ENCODE results near the gene ZNF227.
"Not testable (repeated sequence)": the region's sequence is repeated elsewhere in the genome, so short reads cannot be mapped to it uniquely, and the experiment has no call there.

Gene ZNF227

DNA sequence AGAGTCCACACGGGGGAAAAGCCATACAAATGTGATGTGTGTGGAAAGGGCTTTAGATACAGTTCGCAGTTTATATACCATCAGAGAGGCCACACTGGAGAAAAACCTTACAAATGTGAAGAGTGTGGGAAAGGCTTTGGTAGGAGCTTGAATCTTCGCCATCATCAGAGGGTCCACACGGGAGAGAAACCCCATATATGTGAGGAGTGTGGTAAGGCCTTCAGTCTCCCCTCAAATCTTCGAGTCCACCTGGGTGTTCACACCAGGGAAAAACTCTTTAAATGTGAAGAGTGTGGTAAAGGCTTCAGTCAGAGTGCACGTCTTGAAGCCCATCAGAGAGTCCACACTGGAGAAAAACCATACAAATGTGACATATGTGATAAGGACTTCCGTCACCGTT is 24.1 kb downstream of the ZNF227 start:
- no peak for DNase-seq

DNA sequence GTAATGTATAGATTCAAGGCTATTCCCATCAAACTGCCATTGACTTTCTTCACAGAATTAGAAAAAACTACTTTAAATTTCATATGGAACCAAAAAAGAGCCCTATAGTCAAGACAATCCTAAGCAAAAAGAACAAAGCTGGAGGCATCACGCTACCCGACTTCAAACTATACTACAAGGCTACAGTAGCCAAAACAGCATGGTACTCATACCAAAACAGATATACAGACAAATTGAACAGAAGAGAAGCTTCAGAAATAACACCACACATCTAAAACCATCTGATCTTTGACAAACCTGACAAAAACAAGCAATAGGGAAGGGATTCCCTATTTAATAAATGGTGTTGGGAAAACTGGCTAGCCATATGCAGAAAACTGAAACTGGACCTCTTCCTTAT is 40.0 kb downstream of the ZNF227 start:
- DNase-seq, result not testable (repeated sequence)

DNA sequence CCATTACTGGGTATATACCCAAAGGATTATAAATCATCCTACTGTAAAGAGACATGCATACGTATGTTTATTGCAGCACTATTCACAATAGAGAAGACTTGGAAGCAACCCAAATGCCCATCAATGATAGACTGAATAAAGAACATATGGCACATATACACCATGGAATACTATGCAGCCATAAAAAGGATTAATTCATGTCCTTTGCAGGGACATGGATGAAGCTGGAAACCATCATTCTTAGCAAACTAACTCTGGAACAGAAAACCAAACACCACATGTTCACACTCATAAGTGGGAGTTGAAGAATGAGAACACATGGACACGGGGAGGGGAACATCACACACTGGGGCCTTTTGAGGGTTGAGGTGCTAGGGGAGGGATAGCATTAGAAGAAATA is 41.1 kb downstream of the ZNF227 start:
- DNase-seq, result not testable (repeated sequence)

DNA sequence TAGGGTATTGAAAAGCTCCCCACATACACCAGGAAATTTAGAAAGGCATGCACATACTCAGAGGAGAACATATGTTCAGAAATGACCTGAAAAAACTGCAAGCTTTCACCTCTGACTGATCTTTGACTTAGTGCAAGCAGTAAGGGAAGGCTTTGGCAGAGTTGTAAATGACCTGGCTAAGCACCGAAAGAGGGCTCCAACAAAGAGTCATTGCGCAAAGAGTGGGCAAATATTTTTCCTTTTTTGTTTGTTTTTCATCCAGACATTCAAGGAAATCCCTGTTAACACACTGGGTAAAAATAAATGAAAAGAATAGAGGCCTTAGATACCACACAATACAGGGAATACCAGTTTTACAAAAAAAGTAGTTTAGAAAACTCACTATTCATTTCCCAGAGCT is 42.2 kb downstream of the ZNF227 start:
- no peak for DNase-seq

DNA sequence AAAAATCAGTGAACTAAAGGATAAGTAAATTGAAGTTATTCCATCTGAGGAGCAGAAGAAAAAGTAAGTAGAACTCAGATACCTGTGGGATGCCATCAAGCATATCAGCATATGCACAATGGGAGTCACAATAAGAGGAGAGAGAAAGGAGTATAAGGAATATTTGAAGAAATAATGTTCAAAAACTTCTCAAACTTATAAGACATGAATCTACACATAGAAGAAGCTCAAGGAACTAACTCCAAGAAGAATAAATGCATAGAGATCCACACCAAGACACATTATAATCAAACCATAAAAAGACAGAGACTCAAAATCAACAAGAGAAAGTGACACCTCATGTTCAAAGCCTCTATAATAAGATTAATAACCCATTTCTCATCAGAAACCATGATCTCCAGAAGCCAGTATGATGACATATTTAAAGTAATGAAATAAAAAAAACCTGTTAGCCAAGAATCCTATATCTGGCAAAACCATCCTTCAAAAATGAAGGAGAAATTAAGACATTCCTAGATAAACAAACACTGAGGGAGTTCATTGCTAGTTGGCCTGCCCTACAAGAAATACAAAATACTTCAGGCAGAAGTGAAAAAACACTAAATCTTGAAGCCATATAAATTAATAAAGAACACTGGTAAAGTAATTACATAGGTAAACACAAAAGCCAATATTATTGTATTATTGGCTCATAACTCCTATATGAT is 43.5 kb downstream of the ZNF227 start:
- DNase-seq, result no peak

DNA sequence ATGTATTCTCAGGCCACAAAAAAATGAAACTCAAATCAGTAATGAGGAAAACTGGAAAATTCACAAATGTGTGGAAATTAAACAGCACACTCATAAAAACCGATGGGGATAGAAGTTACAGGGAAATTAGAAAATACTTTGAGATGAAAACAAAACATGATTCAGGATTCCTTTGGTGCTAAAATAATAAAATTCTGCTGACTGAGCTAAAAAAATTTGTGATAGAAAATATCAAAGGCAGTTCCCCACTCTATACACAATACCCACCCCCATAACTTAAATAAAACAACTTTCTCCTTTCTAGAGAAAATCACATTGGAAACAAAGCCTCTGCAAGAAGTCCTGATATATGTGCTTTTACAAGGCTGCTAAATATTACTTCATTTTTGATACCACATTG is 45.8 kb downstream of the ZNF227 start:
- no peak for DNase-seq

DNA sequence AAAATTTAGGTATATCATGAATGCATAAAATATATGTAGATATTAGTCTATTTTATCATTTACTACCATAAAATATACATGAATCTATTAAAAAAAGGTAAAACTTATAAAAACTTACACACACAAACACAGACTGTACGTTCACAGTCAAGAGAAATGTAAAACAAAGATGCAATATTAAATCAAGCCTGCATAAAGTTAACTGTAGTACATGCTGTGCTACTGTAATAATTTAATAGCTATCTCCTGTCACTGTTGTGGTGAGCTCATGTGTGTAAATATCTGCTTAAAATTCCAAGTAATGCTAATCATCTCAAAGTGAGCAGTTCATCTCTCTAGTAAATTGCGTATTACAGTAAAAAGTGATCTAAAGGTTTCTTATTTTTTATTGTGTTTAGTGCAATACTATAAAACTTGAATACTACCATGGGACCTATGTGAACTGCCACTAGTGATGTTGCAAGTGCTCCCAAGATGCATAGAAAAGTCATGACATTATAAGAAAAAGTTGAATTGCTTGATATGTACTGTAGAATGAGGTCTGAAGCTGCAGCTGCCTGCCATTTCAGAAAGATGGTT is 46.6 kb downstream of the ZNF227 start:
- DNase-seq, result no peak

DNA sequence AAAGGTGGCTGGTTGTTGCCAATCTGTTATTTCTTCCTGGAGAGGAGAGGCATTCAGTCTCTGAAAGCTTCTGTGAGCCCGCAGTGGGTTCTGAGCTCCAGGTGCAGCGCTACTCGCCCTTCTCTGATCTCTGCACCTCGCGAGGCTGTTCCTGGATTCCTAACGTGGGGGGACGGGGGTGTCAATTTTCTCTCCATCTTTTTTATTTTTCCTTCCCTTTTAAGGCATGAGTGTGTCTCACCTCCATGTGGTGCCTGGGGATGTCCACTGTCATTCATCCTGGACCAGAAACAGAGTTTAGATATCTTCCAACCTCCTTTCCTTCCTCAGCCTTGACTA is 48.0 kb downstream of the ZNF227 start:
- DNase-seq, result peak in 5 of 58 donors; percentile 1 to 19 (median 4)

DNA sequence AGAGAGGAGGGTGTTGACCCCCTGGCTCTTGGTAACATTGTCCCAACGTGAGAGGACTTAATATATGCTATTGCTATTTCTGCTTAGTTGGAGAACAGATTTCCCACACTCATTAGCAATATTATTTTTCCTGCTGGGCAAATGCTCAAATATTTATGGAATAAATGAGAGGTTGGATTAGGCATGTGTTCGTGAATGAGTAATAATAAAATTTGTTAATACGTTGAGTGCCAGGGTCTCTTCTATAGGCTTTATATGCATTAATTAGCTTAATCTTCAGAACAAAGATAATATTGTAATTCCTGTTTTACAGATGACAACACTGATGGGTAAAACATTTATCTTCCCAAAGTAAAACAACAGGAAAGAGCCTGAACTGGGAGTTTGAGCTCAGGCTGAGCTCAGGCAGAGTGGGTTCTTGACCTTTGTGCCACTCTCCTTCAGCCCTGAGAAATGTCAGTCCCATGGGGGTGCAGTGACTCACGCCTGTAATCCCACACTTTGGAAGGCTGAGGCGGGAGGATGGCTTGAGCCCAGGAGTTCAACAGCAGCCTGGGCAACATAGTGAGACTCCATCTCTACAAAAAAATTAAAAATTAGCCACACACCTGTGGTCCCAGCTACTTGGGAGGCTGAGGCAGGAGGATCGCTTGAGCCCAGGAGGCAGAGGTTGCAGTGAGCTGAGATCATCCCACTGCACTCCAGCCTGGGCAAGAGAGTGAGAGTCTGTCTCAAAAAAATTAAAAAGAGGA is 48.5 kb downstream of the ZNF227 start:
- no peak for DNase-seq

DNA sequence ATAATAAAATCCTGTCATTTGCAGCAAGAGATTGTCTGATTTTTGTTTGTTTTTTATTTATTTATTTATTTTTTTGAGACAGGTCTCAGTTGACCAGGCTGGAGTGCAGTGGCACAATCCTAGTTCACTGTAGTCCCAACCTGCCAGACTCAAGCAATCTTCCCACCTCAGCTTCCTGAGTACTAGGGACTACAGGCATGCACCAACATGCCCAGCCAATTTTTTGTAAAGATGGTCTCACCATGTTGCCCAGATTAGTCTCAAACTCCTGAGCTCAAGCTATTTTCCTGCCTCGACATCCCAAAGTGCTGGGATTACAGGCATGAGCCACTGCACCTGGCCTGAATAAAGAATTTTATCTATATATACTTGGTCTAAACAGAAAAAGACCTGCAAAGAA is 65.0 kb downstream of the ZNF227 start:
- no peak for DNase-seq

DNA sequence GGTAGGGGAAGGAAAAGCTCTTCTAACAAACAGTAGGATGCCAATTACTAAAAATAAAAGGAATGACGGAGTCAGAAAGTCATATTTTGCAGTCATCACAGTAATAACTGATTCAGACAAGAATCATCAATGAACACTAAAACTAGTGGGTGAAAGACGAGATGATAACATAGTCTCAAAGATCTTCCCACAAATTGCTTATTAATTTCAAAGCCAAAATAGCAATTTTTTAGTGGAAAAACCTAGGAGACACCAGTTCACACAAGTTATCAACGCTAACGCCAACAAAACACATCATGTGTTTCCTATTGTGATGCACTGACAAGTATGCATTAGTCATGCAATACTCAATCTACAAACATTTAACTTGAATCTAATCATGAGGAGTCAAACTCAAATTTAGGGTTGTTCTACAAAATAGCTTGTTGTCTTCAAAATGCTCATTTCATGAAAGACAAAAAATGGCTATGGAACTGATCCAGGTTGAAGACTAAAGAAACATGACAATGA is 65.9 kb downstream of the ZNF227 start:
- DNase-seq, result no peak

DNA sequence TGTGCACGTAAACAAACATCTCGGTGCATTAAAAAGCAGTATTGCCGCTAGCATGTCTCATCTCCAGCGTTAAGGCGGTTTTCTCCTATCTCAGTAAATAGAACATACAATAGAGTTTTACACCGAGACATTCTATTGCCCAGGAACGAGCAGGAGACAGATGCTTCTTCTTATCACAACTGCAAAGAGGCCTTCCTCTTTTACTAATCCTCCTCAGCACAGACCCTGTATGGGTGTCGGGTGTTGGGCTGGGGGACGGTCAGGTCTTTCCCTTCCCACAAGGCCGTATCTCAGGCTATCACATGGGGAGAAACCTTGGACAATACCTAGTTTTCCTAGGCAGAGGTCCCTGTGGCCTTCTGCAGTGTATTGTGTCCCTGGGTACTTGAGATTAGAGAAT is 68.6 kb downstream of the ZNF227 start:
- DNase-seq, result no peak

DNA sequence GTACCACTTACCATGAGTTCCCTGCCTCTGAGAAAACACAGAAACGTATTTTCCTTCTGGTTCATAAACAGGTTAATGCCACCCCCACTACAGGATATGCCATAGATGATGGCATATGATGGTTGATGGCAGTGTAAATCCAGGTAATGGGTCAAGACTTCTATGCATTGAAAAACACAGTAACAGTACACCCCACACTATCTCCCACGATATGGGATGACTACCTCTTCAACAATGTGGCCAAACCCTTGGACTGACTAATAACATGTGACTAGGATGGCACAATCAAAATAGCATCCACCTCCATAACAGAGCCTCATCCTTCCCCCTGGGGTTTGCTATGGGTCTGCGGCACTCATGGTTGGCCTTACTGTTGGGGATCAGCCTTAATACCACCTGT is 70.5 kb downstream of the ZNF227 start:
- no peak for DNase-seq

DNA sequence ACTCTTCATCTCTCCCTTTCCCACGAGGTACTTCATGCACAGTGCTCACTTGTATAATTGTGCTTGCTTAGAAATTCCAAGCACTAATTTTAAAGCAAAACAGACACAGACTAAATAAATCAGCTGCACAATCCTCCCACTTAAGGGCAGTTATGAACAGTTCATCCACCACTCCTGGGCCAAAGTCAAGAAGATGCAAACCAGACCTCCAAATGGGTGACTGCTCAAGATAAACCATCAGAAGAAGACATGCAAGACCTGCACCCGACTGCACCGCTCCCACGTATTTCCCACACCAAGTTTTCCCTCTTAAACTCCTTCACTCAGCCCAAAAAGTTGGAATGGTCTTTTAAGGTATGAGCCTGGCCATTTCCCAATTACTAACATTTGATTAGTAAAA is 72.6 kb downstream of the ZNF227 start:
- no peak for DNase-seq
